NCI-H187 (cell line): ENCODE data around the gene TMEM154.

Experiments
- DNase-seq, 2 experiments: peaks; one replicate each; lab custom pipeline; 2025; lab: John Stamatoyannopoulos, UW

The TMEM154 gene, protein sequence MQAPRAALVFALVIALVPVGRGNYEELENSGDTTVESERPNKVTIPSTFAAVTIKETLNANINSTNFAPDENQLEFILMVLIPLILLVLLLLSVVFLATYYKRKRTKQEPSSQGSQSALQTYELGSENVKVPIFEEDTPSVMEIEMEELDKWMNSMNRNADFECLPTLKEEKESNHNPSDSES

DNA sequence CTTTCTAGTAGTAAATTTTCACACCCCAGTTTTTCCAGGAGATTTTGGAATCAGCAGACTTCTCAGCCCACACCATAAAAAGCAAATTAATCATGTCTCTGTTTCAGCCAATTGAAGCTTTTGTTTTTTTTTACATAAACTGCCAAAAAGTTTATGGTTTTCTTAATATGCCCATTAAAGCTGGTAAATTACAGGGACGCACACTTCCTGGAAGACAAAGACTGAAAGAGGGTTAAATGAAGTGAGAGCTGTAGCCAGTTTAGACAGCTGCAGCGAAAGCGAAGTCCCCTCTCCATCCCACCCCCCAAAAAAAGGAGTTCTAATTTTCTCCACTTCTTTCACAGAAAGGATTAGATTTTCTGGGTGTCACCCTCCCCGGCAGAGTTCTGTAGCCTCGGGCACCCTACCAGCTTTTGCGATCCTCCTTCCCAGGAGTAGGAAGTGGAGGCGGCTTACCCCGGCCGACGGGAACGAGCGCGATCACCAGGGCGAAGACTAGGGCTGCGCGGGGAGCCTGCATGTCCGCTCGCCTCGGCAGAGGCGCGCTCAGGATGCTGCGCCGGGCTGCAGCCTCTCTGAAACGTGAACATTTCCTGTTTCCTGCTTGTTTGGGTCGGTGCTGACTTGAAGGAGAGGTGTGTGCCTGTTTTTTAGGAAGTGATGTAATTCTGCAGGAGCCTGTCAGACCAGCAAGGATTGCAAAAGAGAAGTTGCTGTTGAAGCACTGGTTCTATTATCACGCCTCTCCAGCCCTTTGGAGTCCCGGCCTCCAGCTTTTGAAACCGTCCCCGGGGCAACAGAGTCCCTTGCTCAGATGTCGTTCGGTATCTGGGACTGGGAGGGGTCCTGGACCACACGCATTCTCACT is at the start of gene TMEM154:
TSS of gene TMEM154 (minus strand) at position 584 of the 868 bp plus-strand sequence. CDS start at position 520, 64 bp downstream.
- DNase-seq, result no peak

DNA sequence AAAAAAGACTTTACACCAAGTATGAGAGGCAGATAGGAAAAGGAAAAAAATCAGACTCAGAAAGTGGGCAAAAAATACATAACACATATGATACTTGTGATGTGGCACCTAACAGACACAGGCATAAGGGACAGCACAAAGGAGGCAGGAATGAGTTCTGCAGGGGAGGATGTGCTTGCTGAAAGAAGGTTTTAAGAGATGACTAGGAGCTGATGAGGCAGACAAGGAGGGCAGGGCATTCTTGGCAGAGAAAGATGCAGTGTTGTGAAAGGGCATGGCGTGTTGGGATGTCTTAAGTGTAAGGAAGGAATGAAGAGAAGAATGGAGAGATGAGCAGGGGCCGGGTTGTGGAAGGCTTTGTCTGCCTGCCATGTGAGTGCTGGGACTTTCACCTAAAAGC is 49.7 kb upstream of the TMEM154 start:
- DNase-seq, result no peak

DNA sequence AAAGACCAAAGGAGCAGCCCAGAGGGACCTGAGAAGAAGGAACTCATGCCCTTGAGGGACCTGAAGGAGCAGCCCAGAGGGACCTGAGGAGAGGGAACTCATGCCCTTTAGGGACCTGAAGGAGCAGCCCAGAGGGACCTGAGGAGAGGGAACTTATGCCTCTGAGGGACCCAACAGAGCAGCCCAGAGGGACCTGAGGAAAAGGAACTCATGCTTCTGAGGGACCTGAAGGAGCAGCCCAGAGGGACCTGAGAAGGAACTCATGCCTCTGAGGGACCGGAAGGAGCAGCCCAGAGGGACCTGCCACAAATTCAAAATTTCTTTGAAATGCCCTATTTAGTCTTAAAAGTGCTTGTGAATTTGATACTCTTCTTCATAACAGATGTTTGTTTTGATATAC is 48.5 kb upstream of the TMEM154 start:
- no peak for DNase-seq

DNA sequence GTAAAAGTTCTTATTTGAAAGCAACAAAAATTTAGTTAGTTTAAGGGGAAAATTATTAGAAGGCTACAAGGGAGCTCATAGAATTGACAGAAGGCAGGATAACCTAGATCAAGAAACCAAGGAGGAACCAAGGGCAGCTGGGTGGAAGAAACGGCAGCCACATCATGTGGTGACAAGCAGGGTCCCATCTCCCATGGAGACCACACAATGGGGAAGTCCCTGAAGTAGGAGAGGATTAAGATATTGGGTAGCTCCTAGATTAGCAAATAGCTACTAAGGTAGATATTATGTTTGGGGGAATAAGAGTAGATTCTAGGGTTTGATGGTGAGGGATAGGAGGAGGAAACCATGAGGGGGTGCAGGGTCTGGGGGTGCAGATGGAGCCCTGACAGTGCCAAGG is 48.0 kb upstream of the TMEM154 start:
- no peak for DNase-seq

DNA sequence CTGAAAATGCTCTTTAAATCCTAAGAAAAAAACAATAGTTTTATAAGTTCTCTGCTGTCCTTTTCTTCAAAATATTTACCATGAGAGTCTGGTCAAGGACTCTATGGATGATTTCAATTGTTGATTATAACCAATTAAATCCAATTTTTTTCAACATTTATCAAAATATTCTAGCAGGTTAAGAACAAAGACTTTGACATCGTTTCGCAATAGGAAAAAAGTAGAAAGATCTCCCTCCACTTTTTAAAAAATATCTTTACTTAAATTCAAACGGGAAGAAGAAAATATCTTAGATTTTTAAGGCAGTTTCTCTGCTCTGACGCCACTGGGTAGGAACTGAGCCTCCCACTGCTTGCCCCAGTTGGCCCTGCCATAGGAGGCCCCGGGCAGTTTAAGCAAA is 44.7 kb upstream of the TMEM154 start:
- DNase-seq, result no peak

DNA sequence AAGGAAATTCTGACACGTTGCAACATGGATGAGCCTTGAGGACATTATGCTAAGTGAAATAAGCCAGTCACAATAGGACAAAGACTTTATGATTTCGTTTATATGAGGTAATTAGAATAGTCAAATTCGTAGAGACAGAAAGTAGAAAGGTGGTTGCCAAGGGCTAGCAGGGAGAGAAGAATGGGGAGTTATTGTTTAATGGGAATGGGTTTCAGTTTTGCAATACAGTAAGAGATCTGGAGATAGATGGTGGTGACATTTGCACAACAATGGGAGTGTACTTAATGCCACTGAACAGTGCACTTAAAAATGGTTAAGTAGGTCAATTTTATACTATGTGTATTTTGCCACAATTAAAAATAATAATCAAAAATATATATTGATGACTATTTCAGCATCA is 43.4 kb upstream of the TMEM154 start:
- no peak for DNase-seq

DNA sequence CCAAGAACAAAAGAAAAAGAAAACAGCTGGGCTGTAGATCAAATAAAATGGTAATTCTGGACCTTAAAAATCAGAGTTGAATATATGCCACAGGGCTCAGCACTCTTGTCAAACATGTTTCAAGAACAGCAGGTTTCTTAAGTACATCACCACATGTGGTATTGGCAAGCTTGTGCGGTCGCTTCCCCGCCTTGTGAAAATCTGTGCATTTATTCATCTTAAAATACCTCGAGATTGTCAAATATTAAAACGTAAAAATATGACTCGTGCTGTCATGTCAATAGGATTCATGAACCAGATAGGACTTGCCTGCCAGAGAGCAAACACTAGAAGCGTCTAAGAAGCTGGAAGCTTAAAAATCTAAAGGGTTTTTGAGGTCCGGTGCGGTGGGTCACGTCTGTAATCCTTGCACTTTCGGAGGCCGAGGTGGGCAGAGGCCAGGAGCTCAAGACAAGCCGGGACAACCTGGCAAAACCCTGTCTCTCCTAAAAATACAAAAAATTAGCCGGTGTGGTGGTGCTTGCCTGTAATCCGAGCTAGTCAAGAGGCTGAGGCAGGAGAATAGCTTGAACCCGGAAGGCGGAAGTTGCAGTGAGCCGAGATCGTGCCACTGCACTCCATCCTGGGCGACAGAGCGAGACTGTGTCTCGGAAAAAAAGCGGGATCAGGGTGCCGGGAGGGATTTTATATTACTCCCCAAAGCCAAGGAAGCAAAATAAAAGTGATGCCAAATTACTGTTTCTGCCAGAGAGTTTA is 40.2 kb upstream of the TMEM154 start:
- DNase-seq, result no peak

DNA sequence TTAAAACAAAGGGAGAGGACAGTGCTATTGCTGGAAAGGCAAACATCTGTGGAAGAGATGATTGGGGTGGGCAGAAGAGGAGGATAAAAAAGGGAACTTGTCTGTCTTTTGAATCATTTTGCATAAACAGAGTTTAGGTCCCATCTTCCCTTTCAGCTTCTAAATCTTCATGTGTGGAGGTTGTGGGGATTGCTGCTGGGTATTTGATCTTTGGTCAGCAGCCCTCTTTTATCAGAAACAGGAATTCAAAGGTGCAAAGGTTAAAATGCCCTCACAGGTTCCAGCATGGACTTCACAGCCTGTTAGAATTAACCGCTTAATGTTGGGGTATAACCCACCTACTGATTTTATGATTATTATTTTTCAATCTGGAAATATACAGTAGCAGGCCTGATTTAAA is 39.5 kb upstream of the TMEM154 start:
- no peak for DNase-seq

DNA sequence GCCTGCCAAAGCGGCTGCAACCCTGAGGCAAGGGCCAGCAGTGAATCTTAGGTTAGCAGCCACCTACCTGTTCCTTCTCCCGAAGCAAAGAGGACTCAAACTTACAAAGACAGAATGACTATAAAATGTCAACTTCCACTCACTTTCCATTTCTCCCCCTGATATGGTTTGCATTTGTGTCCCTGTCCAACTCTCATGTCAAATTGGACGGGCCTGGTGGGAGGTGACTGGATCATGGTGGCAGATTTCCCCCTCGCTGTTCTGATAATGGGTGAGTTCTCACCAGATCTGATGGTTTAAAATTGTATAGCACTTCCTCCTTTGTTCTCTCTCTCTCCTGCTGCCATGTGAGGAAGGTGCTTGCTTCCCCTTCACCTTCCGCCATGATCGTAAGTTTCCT is 35.3 kb upstream of the TMEM154 start:
- no peak for DNase-seq

DNA sequence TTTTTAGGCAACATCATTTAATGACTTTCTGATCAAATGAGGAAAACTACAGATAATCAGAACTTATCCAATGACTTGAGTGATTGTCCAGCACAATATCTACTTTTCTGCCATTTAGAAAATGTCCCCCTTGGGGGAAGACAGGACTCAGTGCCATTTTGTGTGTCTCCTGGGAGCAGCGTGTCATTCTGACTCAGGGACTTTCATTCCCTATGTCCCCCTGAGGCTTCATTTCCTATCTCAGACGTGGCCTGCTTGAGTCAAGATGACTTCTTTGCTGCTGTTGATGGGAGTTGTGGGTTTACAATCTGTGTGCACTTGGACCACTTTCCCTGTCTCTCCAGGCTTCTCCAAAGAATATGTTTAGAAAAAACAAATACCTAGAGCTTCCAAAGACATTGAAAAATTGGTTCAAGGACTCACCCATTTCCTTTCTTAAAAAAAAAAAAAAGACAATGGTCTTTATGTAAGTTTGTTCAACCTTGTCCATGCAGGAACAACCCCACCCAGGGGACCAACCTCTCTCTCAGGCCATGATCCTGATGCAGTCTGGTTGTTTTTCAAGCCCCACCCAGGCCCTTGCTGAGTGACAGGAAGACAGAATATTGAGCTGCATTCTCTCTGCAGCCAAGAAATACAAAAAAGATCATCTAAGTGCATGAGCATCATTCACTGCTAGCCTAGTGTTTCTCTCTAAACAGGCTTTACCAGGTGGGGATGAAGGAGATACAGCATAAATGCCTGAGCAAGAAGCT is 34.3 kb upstream of the TMEM154 start:
- DNase-seq, result no peak

DNA sequence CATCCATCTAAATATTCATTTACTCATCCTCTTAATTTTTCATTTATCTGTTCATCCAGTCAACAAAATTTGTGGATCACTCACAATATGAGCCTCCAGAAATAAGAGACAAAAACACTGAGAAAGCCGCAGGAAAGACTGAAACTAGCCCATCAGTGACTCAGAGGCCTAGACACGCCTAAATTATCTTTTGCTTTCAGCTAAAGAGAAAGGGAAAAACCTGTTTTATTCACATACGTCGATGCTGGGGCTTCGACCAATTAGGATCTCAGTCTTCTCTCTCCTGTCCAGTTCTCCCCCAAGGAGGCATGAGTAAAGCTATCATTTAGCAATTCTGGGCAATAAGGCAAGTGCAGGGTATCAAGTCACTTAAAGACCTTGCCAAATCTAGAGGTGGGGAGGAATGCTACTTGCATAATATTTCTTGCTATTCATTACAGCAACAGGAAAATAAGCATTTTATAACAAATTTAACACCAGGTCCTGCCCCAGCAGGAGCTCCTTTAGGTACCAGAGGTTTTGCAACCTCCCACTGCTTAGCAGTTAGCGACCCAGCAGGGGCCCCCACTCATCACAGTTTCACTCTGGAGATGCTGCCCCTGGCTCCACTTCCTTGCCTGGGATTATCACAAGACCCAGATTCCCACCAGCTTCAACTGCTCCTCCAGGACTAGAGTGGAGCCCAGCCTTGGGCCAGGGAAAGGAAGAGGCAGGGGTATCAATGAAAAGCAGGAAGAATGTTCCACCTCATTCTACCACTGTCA is 30.1 kb upstream of the TMEM154 start:
- DNase-seq, result no peak

DNA sequence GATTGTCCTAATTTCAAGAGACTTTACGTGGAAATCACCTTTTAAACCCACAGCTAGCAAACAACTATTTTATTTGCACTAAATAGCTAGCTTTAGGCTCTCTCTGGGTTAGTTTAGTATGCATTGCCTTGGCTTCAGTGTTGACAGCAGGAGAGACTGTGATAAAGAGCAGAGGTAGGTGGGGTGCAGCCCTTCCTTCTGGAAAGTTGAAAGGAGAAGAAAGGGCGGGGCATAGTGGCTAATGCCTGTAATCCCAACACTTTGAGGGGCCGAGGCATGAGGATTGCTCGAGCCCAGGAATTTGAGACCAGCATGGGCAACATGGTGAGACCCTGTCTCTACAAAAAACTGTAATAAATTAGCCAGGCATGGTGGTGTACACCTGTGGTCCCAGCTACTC is 29.0 kb upstream of the TMEM154 start:
- no peak for DNase-seq

DNA sequence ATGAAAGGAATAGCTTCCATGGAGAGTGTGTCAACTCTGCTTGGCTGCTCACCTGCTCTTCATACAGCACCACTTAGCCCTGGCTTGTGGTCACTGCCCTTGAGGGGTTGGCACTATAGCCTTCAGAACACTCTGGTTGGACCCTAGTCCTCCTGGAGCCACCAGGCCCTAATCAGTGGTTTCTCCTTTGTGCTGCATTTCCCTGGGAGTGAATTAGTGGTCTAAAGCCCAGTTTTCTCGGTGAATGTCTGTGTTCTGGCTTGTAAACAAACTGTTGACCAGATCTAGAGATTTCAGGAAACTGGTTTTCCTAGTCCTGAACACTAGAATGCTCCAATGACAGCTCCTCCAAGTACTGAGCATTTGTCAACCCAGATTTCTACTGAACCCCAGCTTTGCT is 28.6 kb upstream of the TMEM154 start:
- no peak for DNase-seq

DNA sequence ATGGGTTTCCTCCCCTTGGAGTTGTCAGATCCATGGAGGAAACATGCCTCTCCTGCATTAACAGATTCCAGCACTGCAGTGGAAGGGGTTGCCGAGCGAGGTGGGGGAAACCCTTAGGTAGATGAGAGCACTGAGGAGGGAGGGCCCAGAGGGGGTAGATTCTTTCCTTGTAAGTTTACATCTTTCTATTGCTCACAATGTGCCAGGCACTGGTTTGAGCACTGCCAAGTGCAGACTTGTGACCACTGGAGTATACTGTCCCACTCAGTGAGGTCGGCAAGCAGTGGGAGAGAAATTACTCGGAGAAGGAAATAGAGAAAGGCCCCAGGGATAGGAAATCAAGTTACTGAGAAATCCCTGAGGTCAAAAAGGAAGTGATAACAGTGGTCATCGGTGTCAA is 27.8 kb upstream of the TMEM154 start:
- DNase-seq, result no peak

DNA sequence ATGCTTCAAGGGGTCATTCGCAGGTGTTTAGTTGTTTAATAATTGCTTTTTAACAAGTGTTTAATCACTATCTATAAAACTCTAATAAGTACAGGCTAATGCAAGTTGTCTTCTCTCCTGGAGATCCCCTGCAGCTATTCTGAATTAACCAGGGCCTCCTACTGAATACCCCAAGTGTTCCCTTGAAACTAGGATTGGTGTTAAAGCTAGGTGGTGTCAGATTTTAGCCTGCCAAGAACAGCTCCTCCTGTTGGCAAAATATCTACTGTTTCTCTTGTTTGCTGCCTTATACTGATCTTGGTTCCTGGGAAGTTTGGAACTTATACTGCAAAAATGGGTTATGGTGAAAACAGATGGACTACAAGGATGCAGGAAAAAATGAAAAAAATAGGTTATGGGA is 26.1 kb upstream of the TMEM154 start:
- DNase-seq, result no peak

DNA sequence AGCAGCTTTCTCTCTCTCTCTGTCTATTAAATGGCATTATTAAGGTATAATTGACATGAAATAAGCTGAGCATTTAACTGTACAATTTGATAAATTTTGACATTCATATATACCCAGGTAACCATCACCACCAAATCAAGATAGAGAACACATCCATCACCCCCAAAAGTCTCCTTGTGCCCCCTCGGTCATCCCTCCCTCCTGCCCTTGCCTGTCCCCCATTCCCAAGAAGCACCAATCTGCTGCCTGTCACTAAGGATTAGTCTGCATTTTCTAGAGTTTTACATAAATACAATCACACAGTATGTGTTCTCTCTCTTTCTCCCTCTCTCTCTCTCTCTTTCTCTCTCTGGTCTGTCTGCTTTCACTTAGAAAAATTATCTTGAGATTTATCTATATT is 25.0 kb upstream of the TMEM154 start:
- no peak for DNase-seq

DNA sequence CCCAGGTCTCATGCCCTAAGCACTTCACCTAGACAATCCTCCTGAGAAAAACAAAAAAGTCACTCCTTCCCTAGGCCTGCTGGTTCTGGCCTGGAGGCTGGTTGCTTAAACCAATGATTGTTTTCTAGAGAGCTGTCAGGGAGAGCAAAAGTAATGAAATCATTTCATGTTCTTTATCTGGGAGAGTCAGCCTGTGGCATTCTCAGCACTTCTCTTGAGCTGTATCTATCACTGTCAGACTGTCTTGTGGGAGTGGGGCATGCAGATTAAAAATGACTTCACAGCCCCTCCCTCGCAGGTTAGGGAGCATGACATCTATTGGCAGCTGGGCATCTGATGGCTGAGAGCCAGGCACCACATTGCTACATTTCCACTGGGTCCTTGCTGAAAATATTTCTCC is 20.4 kb upstream of the TMEM154 start:
- DNase-seq, result no peak

DNA sequence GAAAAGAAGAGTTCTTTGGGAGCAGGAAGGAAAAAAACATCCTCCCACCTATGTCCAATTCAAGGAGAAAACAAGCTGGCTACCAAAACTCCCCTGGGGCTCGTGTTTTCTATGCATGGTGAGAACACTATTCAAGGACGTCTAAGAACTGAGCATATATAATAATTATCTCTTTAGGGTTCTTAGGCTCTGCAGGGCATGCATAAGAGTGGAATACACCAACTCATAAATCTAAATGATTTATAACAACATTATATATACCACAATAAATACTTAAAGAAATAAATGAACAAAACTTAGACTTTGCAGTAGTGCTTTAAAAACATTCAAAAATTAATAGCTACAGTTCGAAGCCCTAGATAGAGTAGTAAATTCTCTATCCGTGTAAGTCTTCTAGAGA is 19.5 kb upstream of the TMEM154 start:
- DNase-seq, result no peak

DNA sequence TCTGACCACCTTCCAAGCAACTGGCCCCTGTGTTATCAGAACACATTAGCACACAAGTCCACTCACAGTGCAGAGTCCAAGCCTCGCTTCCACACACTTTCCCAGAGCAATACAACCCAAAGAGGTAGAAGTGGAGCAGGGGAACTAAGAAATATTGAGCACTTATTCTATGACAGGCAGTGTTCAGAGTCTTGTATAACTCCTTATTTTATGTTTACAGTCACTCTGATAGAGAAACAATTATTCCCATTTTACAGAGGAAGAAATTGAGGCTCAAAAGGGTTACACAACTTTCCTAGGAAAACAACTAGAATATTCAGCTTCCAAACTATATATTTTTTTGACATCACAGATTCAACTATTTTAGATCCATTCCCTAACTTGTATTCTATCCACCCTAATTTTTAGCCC is 18.3 kb upstream of the TMEM154 start:
- DNase-seq, result no peak

DNA sequence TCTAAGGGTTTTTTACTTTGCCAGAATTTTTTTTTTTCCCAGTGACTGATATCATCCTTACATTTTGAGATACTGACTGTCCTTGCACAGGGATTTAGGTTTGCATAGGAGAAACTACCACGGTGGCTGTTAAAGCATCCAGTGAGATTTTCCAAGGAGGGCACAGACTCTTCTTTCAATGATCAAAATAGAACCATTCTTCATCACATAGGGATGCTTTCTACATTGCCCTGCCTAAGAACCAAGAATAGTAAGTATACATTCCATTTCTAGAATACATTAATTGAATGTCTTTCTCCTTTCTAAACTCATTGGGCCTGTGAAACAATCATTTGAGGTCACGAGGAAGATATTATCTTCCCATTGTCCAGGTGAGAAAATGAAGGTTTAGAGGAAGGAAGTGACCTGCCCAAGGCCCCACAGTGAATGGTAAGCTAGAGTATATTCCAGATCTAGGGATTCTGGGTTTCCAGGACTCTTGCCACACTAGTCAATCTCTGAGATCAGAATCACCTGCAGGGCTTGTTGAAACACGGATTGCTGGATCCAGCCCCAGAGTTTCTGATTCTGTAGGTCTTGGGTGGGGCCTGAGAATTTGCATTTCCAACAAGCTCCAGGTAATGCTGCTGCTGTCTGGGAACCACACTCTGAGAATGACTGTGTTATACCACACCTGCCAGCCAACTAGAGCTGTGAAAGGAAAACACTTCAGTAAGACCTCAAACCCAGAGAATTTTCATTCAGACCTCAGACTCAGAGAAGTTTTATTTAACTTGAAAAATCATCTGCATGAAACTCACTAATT is 17.7 kb upstream of the TMEM154 start:
- DNase-seq, result no peak
